ENCODE measurements around the gene MS4A13.
A peak's percentile ranks its signal among the peaks of the same experiment; 100 is the strongest.

MS4A13 gene

DNA sequence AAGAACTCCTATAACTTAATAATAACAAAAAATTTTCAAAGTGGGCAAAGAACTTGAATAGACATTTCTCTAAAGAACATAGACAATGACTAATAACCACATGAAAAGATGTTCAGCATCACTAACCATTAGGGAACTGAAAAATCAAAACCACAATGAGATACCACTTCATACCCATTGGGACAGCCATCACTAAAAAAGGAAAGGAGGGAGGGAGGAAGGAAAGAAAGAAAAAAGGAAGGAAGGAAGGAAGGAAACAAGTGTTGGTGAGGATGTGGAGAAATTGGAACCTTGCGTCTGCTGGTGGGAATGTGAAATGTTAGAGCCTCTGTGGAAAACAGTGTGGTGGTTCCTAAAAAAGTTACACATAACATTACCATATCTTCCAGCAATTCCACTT is 55.8 kb downstream of the MS4A13 start:
- no peak overlapping the region for H3K4me3 ChIP-seq (ENCODE audit: low read depth, low read length)
- TF ChIP-seq, protein P1, sequence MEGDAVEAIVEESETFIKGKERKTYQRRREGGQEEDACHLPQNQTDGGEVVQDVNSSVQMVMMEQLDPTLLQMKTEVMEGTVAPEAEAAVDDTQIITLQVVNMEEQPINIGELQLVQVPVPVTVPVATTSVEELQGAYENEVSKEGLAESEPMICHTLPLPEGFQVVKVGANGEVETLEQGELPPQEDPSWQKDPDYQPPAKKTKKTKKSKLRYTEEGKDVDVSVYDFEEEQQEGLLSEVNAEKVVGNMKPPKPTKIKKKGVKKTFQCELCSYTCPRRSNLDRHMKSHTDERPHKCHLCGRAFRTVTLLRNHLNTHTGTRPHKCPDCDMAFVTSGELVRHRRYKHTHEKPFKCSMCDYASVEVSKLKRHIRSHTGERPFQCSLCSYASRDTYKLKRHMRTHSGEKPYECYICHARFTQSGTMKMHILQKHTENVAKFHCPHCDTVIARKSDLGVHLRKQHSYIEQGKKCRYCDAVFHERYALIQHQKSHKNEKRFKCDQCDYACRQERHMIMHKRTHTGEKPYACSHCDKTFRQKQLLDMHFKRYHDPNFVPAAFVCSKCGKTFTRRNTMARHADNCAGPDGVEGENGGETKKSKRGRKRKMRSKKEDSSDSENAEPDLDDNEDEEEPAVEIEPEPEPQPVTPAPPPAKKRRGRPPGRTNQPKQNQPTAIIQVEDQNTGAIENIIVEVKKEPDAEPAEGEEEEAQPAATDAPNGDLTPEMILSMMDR (IDR thresholded peaks at IDR 0.05; ENCODE audit: insufficient read depth, low read depth, low read length, missing control alignments): no peak
- peak; percentile 35 for DNase-seq (ENCODE audit: low read depth)

DNA sequence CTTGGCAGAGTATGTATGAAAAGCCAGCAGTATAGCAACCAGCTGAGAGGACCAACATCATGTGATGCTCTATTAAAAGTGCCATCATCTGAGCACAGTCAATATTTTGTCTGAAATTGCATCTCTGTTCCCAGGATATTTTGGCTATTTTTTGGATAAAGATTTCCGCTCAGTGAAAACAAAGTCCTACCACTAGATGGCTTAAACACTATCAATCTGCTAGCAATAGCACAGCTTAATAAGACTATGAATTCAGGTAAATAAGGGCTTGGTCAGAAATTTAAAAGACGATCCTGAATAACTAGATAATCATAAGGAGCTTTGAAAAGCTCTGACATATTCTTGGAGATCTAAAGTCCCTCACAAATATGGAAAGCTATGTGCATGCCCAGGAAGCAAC is 74.4 kb downstream of the MS4A13 start:
- no peak for DNase-seq (ENCODE audit: low read depth)
- H3K4me3 ChIP-seq (ENCODE audit: low read depth, low read length): no peak overlapping the region
- TF ChIP-seq, protein P1 (IDR thresholded peaks at IDR 0.05; ENCODE audit: insufficient read depth, low read depth, low read length, missing control alignments): no peak
